PFSK-1 (cell line): ENCODE results near the gene SLC7A7.

Experiments used
- POLR2AphosphoS5 ChIP-seq: IDR thresholded peaks from 2 replicates; pipeline ENCODE4 v1.6.1; 2012; ENCODE audit warnings: low read depth, mild to moderate bottlenecking, control low read depth, low read length, moderate library complexity
- REST ChIP-seq, 2 experiments: IDR thresholded peaks; 2 replicates each; pipeline versions ENCODE4 v1.6.1 to v1.8.0; 2011 to 2012; ENCODE audit warnings: low read depth in 2 of 2, low read length in 2 of 2, control low read depth in 1 of 2, inconsistent platforms in 1 of 2, mild to moderate bottlenecking in 1 of 2, moderate library complexity in 1 of 2; ENCODE audit not compliant: insufficient read depth in 1 of 2
- TAF1 ChIP-seq: IDR thresholded peaks from 2 replicates; pipeline ENCODE4 v1.6.1; 2012; ENCODE audit warnings: low read length, control low read depth, borderline replicate concordance; ENCODE audit not compliant: insufficient read depth

DNA sequence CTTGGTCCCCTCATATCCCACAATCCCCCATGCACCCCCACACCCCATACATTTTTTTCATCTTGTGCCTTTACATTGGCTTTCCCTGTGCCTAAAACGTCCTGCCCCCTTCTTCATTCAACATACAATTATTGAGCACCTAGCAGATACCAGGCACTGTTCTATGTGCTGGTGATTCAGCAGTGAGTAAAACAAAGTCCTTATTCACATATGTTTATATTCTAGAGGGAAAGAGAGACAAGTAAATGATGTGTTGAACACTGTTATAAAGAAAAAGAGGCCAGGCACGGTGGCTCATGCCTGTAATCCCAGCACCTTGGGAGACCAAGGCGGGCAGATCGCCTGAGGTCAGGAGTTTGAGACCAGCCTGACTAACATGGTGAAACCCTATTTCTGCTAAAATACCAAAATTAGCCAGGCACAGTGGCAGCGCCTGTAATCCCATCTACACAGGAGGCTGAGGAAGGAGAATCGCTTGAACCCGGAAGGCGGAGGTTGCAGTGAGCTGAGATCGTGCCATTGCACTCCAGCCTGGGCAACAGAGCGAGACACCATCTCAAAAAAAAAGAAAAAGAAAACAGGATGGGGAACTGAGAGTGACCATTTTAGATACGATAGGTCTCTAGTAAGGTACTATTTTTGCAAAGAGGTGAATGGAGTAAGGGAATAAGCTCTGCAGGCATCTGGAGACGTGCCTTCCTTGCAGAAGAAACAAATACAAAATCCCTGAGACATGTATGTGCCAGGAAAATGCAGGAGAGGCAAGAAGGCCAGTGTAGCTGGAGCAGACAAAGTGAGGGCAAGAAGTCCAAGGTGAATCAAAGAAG is 12.2 kb downstream of the SLC7A7 start:
- TF ChIP-seq TAF1 (no peak), REST (IDR thresholded peaks at IDR 0.05; ENCODE audit: insufficient read depth in 1 of 2, low read depth in 2 of 2, low read length in 2 of 2) (no peak), POLR2AphosphoS5 (no peak)
